HepG2 (cell line): Measurements from ENCODE around the gene RAB17. TPM values are rescaled to one million over a fixed set of nuclear protein-coding genes. Genes with fewer than 3 reads are reported as not detected.

Experiments used
- FOXP1 ChIP-seq, 2 experiments: fragments of 450-650 bp in 1 of 2; IDR thresholded peaks; 2 replicates each; pipeline ENCODE4 v1.6.1; 2017 to 2018; ENCODE audit warnings: antibody characterized with exemption in 1 of 2
- IRF1 ChIP-seq: sonication (generic); formaldehyde crosslinking; IDR thresholded peaks from 2 replicates; pipeline ENCODE4 v1.4.0; 2020; ENCODE audit warnings: low read depth, mild to moderate bottlenecking, missing genetic modification reagents
- IRF2 ChIP-seq: IDR thresholded peaks from 2 replicates; pipeline ENCODE4 v1.6.1; 2018; ENCODE audit warnings: missing genetic modification reagents, missing compliant biosample characterization
- POLR2AphosphoS5 ChIP-seq: IDR thresholded peaks from 2 replicates; pipeline ENCODE4 v1.6.1; 2012; ENCODE audit warnings: low read depth, low read length
- SNAPC2 ChIP-seq: sonication (generic); formaldehyde crosslinking; IDR thresholded peaks from 2 replicates; pipeline ENCODE4 v1.8.1; 2022; ENCODE audit warnings: mild to moderate bottlenecking, missing genetic modification reagents
- ZBTB25 ChIP-seq: IDR thresholded peaks from 2 replicates; pipeline ENCODE4 v1.6.1; 2018; ENCODE audit warnings: missing genetic modification reagents
- ZHX2 ChIP-seq, 2 experiments: sonication (generic) in 1 of 2; formaldehyde crosslinking in 1 of 2; IDR thresholded peaks; 2 replicates each; pipeline versions ENCODE4 v1.6.1 to v1.9.0; 2014 to 2022; ENCODE audit warnings: antibody characterized with exemption in 1 of 2, borderline replicate concordance in 1 of 2, inconsistent platforms in 1 of 2, low read depth in 1 of 2, missing genetic modification reagents in 1 of 2
- ZNF318 ChIP-seq: sonication (generic); formaldehyde crosslinking; IDR thresholded peaks from 2 replicates; pipeline ENCODE4 v1.4.0; 2020; ENCODE audit warnings: mild to moderate bottlenecking, missing genetic modification reagents
- ZNF557 ChIP-seq: sonication (generic); formaldehyde crosslinking; IDR thresholded peaks from 2 replicates; pipeline ENCODE4 v1.4.0; 2020; ENCODE audit warnings: missing genetic modification reagents
- ZNF567 ChIP-seq: sonication (generic); formaldehyde crosslinking; IDR thresholded peaks from 2 replicates; pipeline ENCODE4 v1.8.1; 2023; ENCODE audit warnings: mild to moderate bottlenecking, missing genetic modification reagents, borderline replicate concordance
- ZNF678 ChIP-seq: sonication (generic); formaldehyde crosslinking; IDR thresholded peaks from 2 replicates; pipeline ENCODE4 v1.4.0; 2020; ENCODE audit warnings: mild to moderate bottlenecking, missing genetic modification reagents
- polyA plus RNA-seq, 8 experiments: library from polyadenylated mRNA; depleted of rRNA in 3 of 8; stranded (reverse) in 7 of 8; unstranded in 1 of 8; fragments of >200 nt; fragmentation: Illumina TruSeq in 4 of 8; extraction: Trizol in 4 of 8; gene quantifications; 2 replicates each; pipeline versions ENCODE4 v1.2.1 to v1.2.3, GENCODE V29; 2011 to 2016; ENCODE audit warnings: low read depth in 4 of 8, missing spikeins in 1 of 8, mixed read lengths in 1 of 8; ENCODE audit not compliant: insufficient read depth in 1 of 8
- total RNA-seq, 5 experiments: library from RNA; depleted of rRNA; stranded (reverse); fragments of >200 nt; fragmentation: Illumina TruSeq; extraction: Trizol; gene quantifications; 2 replicates each; pipeline ENCODE4 v1.2.3, GENCODE V29; 2016; ENCODE audit warnings: low read depth in 1 of 5

Gene RAB17
- total and polyA plus RNA-seq, 2 of the 13 experiments (the other 11 are each of a cell fraction or from before 2014, with no cell fraction given) = 68.0 to 124 TPM

GRCh38 chr2:237581751-237582746 is 8.5 kb downstream of the RAB17 start (continued):
- TF ChIP-seq ZHX2 (IDR thresholded peaks at IDR 0.05; ENCODE audit: low read depth) (no peak), ZHX2 (CRISPR knock-in tag; IDR thresholded peaks at IDR 0.05; ENCODE audit: borderline replicate concordance) (no peak), FOXP1 (IDR thresholded peaks at IDR 0.05) (no peak), FOXP1 (CRISPR knock-in tag; IDR thresholded peaks at IDR 0.05) (no peak), ZNF678 (CRISPR knock-in tag) (no peak), ZBTB25 (CRISPR knock-in tag) (no peak), ZNF567 (CRISPR knock-in tag) (no peak), ZNF318 (CRISPR knock-in tag) (no peak), IRF1 (CRISPR knock-in tag) (no peak), SNAPC2 (CRISPR knock-in tag) (no peak), ZNF557 (CRISPR knock-in tag) (no peak), IRF2 (0 out of 2 replicates have a peak, but pooled peaks have one; percentile 19), POLR2AphosphoS5 (no peak)
